Stimulated activated naive CD8-positive, alpha-beta T cell treated with anti-CD3 and anti-CD28 coated beads, Interleukin-15, Interleukin-2, amounts not matched to agents 100 ng/mL and 50 ng/mL, for 24 hours (primary cell): ENCODE results near the gene LGR6.

Source experiments
- H3K27ac Mint-ChIP-seq: one replicate; pipeline ENCODE4 v1.8.0; 2021; ENCODE audit warnings: mild to moderate bottlenecking, mixed read lengths
- H3K27me3 Mint-ChIP-seq: one replicate; pipeline ENCODE4 v1.8.0; 2021; ENCODE audit warnings: mixed read lengths
- H3K36me3 Mint-ChIP-seq: one replicate; pipeline ENCODE4 v1.8.0; 2021; ENCODE audit warnings: low read depth, mixed read lengths
- H3K4me1 Mint-ChIP-seq: one replicate; pipeline ENCODE4 v1.8.0; 2021; ENCODE audit warnings: low read depth, mixed read lengths
- H3K4me3 Mint-ChIP-seq: one replicate; pipeline ENCODE4 v1.8.0; 2021; ENCODE audit warnings: mild to moderate bottlenecking, mixed read lengths
- H3K9me3 Mint-ChIP-seq: one replicate; pipeline ENCODE4 v1.8.0; 2021; ENCODE audit warnings: mixed read lengths

LGR6 gene

GRCh38 chr1:202276081-202276715 lies 82.6 kb downstream of the LGR6 start:
- Mint-ChIP-seq H3K36me3 (no peaks in the 10 kb centered on the region), H3K4me3 (no peak overlapping the region), H3K9me3 (no peaks in the 10 kb centered on the region), H3K27me3 (peaks cover 3% of the 10 kb centered on the region), H3K27ac (no peak overlapping the region), H3K4me1 (no peaks in the 10 kb centered on the region)

- Mint-ChIP-seq H3K36me3 (no peaks in the 10 kb centered on the region), H3K4me3 (no peak overlapping the region), H3K27me3 (peaks cover 3% of the 10 kb centered on the region), H3K9me3 (no peaks in the 10 kb centered on the region), H3K27ac (no peak overlapping the region), H3K4me1 (no peaks in the 10 kb centered on the region)
Measured at GRCh38 chr1:202276920-202277319, 83.3 kb downstream of the LGR6 start.

GRCh38 chr1:202278751-202279150 lies 85.2 kb downstream of the LGR6 start:
- no peaks in the 10 kb centered on the region for H3K9me3 Mint-ChIP-seq
- H3K36me3 Mint-ChIP-seq: no peaks in the 10 kb centered on the region
- peaks cover 8% of the 10 kb centered on the region for H3K4me1 Mint-ChIP-seq
- no peak overlapping the region for H3K27ac Mint-ChIP-seq
- no peak overlapping the region for H3K4me3 Mint-ChIP-seq
- peaks cover 4% of the 10 kb centered on the region for H3K27me3 Mint-ChIP-seq

DNA sequence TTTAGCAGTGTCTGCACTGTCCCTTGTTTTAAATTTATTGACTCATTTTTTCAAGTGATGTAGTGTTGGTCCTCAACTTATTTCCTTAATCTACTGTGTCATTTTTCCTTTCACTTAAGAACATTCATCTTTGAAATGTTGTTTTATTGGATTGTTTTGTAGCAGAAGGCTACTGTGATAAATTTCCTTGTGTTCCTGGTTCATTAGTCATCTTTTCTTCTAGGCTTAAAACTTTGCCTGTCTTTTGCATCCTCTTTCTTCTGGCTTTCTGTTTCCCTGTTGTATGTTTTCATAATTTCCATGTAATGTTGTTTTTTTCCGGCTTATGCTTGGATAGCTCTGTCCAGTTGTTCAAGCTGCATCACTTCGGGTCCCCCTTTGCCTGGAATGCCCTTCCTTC lies 86.2 kb downstream of the LGR6 start:
- H3K4me1 Mint-ChIP-seq: peaks cover 13% of the 10 kb centered on the region
- no peaks in the 10 kb centered on the region for H3K9me3 Mint-ChIP-seq
- H3K27ac Mint-ChIP-seq: no peak overlapping the region
- H3K4me3 Mint-ChIP-seq: no peak overlapping the region
- H3K36me3 Mint-ChIP-seq: no peaks in the 10 kb centered on the region
- H3K27me3 Mint-ChIP-seq: peaks cover 3% of the 10 kb centered on the region

- peaks cover 13% of the 10 kb centered on the region for H3K4me1 Mint-ChIP-seq
- no peak overlapping the region for H3K4me3 Mint-ChIP-seq
- no peaks in the 10 kb centered on the region for H3K9me3 Mint-ChIP-seq
- H3K27ac Mint-ChIP-seq: no peak overlapping the region
- H3K27me3 Mint-ChIP-seq: peaks cover 3% of the 10 kb centered on the region
- H3K36me3 Mint-ChIP-seq: no peaks in the 10 kb centered on the region
Measured at GRCh38 chr1:202280595-202280994, 87.0 kb downstream of the LGR6 start.

DNA sequence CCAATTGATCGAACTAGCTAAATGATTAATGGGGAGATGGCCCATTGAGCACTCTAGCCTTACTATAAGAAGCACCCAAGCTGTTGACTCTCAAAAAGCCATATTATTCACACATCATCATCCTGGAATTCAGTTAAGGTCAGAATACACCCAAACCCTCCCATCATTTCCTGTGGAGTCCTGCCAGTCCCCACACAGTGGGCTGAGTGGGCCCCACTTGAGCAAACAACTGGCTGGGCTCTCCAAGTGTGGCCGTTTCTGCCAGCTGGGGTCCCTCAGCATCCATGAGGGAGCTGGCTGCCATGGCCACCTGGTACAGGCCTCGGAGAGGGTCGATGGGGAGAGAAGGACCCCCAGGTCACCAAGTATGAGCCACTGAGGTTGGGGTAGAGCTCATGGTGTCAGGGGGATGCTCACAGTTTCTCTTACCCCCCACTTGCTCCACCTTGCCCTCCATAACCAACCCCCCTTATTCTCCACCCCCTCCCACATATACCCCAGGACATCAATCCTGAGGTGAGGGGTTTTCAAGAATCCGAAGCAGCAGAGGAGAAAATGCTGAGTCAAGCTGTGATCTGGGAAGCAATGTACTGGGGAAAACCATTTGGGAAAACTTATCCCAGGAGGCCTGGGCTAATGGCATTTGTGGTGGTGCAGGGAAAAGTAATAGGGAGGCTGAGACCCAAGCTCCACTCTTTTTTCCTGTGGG lies 87.9 kb downstream of the LGR6 start:
- Mint-ChIP-seq H3K27me3 (peaks cover 3% of the 10 kb centered on the region), H3K27ac (no peak overlapping the region), H3K9me3 (no peaks in the 10 kb centered on the region), H3K4me1 (peaks cover 13% of the 10 kb centered on the region), H3K36me3 (no peaks in the 10 kb centered on the region), H3K4me3 (no peak overlapping the region)

DNA sequence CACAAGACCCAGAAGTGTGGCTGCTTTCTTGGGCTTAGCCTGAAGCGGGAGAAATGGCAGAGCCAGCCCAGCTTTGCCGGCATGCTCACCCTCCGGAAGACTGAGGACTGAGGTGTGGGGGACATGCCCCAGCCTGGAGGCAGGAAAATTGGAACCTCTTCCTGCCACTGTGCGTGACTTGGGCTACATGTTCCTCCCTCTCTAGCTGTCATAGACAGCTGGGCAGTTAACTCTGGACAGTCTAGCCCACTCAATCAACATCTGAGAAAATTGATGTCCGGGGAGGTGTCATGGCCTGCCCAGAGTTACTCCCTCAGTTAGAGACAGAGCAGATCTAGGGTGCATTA lies 88.4 kb downstream of the LGR6 start:
- Mint-ChIP-seq H3K9me3 (no peaks in the 10 kb centered on the region), H3K4me3 (no peak overlapping the region), H3K36me3 (no peaks in the 10 kb centered on the region), H3K27ac (no peak overlapping the region), H3K27me3 (peaks cover 3% of the 10 kb centered on the region), H3K4me1 (peaks cover 13% of the 10 kb centered on the region)

DNA sequence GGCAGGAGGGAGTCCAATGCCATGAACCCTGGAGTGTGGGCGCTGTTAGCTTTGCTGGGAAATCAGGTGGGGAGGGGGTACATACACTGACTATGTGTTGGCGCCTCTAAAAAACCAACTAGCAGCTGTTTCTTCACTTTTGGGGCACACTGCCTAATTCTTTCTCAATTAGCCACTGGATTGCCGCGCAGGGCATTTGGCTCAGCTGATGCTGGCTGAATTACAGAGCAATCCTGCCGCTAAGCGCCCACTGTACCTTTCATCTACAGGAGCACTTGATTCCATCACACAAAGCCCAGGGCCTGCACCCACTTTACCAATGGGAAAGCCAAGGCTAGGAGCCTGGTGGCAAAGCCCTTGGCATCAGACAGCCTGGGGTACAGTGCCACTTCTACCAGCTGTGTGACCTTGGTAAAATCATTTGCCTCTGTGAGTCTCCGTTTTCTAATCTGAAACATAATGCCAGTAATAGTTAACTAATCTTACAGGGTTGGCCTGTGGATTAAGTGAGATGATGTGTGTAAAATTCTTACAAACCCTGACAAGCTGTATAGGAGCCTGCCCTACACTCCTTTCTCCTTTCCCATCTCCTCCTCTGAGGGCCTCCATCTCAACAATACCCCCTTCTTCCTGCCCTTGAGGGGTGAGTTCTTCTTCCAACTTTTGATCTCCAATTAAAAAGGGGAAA lies 89.1 kb downstream of the LGR6 start:
- H3K4me3 Mint-ChIP-seq: no peak overlapping the region
- no peaks in the 10 kb centered on the region for H3K9me3 Mint-ChIP-seq
- peaks cover 3% of the 10 kb centered on the region for H3K27me3 Mint-ChIP-seq
- peaks cover 13% of the 10 kb centered on the region for H3K4me1 Mint-ChIP-seq
- H3K27ac Mint-ChIP-seq: no peak overlapping the region
- H3K36me3 Mint-ChIP-seq: no peaks in the 10 kb centered on the region

- Mint-ChIP-seq H3K9me3 (no peaks in the 10 kb centered on the region), H3K27ac (no peak overlapping the region), H3K36me3 (no peaks in the 10 kb centered on the region), H3K4me3 (no peak overlapping the region), H3K4me1 (peaks cover 13% of the 10 kb centered on the region), H3K27me3 (peaks cover 3% of the 10 kb centered on the region)
Measured at GRCh38 chr1:202283379-202283844, 89.8 kb downstream of the LGR6 start.

- H3K27me3 Mint-ChIP-seq: peaks cover 3% of the 10 kb centered on the region
Measured at GRCh38 chr1:202283991-202284390, 90.4 kb downstream of the LGR6 start.

GRCh38 chr1:202285908-202286307 lies 92.3 kb downstream of the LGR6 start:
- no peak overlapping the region for H3K27ac Mint-ChIP-seq
- no peak overlapping the region for H3K4me3 Mint-ChIP-seq
- peaks cover 13% of the 10 kb centered on the region for H3K4me1 Mint-ChIP-seq
- H3K27me3 Mint-ChIP-seq: peaks cover 3% of the 10 kb centered on the region
- no peaks in the 10 kb centered on the region for H3K36me3 Mint-ChIP-seq
- H3K9me3 Mint-ChIP-seq: no peaks in the 10 kb centered on the region

More at GRCh38 chr1:202283991-202284390, 90.4 kb downstream of the LGR6 start:
- Mint-ChIP-seq H3K27ac (no peak overlapping the region), H3K9me3 (no peaks in the 10 kb centered on the region), H3K4me3 (no peak overlapping the region), H3K4me1 (peaks cover 13% of the 10 kb centered on the region), H3K36me3 (no peaks in the 10 kb centered on the region)

DNA sequence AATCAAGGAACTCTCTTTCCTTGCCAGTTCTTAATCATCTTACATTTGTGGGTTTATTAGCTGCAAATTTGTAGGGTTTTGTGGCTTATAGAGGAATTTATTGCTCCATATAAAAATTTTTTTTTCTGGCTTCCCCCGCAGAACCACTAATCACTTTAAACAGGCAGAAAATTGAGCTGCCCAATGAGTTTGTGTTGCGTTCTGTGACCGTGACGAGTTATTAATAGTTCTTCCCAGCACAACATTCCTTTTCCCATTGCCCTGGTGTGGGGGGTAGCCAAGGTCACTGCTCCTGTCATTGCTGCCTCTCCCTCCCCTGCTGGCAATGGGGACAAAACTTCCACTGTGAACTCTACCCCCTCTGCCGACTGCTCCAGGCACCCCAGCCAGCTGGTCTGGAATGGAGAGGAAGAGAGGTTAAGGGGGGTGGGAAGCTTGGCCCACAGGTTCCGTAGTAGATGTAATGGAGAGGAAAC lies 93.1 kb downstream of the LGR6 start:
- Mint-ChIP-seq H3K9me3 (no peaks in the 10 kb centered on the region), H3K27ac (no peak overlapping the region), H3K36me3 (no peaks in the 10 kb centered on the region), H3K27me3 (peaks cover 3% of the 10 kb centered on the region), H3K4me3 (no peak overlapping the region), H3K4me1 (peaks cover 13% of the 10 kb centered on the region)

DNA sequence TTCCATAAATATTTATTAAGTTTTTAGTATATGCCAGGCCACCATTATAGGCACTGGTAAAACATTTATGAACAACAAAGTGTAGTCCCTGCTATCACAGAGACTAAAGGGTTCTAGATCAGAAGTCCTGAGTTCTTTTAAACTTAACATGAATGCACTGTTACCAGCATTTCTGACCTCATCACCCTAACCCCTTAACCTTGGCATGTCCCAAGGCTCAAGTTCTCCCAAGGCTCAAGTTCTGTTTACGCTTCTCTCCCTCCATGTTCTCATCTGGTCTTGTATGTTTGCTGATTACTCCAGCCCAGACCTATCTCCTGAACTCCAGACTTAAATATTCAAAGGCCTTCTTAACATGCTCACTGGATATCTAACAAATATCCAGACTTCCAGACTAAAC lies 93.6 kb downstream of the LGR6 start:
- Mint-ChIP-seq H3K27ac (no peak overlapping the region), H3K4me3 (no peak overlapping the region), H3K9me3 (no peaks in the 10 kb centered on the region), H3K36me3 (no peaks in the 10 kb centered on the region), H3K4me1 (peaks cover 13% of the 10 kb centered on the region), H3K27me3 (peaks cover 2% of the 10 kb centered on the region)

GRCh38 chr1:202288177-202288576 lies 94.6 kb downstream of the LGR6 start:
- H3K4me3 Mint-ChIP-seq: no peak overlapping the region
- no peaks in the 10 kb centered on the region for H3K27me3 Mint-ChIP-seq
- no peak overlapping the region for H3K27ac Mint-ChIP-seq
- no peaks in the 10 kb centered on the region for H3K36me3 Mint-ChIP-seq
- H3K4me1 Mint-ChIP-seq: peaks cover 11% of the 10 kb centered on the region
- no peaks in the 10 kb centered on the region for H3K9me3 Mint-ChIP-seq

DNA sequence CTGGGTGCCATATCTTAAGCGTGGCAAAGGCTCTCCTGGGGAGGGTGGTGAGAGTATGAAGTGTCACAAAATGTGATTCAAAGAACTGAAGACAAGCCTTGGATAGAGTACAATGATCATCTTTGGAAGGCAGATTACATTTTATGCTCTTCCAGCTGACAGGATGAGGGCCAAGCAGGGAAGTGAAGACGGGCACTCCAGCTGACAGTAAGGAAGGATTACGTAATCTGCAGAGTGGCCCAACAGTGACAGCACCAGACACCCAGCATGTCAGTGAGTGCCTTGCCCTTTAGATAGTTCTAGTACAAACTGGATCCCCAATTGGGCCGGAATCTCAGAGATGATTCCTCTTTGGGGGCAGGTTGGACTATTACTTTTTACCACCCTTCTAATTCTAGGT lies 95.4 kb downstream of the LGR6 start:
- no peak overlapping the region for H3K27ac Mint-ChIP-seq
- H3K36me3 Mint-ChIP-seq: no peaks in the 10 kb centered on the region
- H3K9me3 Mint-ChIP-seq: no peaks in the 10 kb centered on the region
- H3K4me3 Mint-ChIP-seq: no peak overlapping the region
- H3K4me1 Mint-ChIP-seq: peaks cover 3% of the 10 kb centered on the region
- H3K27me3 Mint-ChIP-seq: no peaks in the 10 kb centered on the region
